ENCODE measurements around the gene ATP8B3.

- no peak for TF ChIP-seq CTCF (IDR thresholded peaks at IDR 0.05)
- TF ChIP-seq POLR2A (IDR thresholded peaks at IDR 0.05): no peak
These were observed 28.6 kb upstream of the ATP8B3 start for GRCh38 chr19:1840541-1841115.

Measured in heart left ventricle (tissue), 13 donors.